GM12801 (cell line): Measurements from ENCODE around the gene FAM24A.

Source experiments
- CTCF ChIP-seq: IDR thresholded peaks from one replicate; pipeline ENCODE4 v1.5.1; 2011; ENCODE audit warnings: control low read depth; ENCODE audit not compliant: insufficient read length; ENCODE audit errors: extremely low read depth

Gene FAM24A

GRCh38 chr10:122877264-122877663 lies 33.1 kb upstream of the FAM24A start:
- no peak for TF ChIP-seq CTCF

DNA sequence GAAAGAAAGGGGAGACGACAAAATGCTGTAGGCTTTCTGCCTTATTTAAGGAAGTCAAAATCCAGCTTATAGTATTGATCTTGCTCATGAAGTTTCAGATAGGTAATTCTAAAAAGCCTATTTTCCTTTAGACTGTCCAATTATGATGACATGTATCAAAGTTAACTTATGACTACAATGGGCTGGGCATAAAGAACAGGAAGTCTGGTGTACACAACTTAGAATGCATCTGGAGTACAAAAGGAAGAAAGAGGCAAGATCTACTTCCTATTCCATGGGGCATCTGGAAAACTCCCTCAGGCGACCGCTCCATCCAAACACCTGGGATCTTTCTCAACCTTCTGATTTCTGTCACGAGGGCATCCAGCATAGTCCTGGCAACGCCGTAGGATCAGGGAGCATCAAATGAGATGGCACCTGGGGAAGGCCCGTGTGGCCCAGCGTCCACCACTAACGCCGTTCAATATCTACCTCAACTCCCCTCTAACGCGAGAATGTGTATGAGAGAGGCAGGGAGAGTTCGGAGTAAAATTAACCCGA lies 31.5 kb upstream of the FAM24A start:
- TF ChIP-seq CTCF: no peak

GRCh38 chr10:122879339-122880273 lies 30.8 kb upstream of the FAM24A start, which contains the start of gene FAM24B:
TSS of gene FAM24B (minus strand) at chr10:122879581. CDS start at chr10:122850515, 29,066 bp downstream.
- no peak for TF ChIP-seq CTCF

DNA sequence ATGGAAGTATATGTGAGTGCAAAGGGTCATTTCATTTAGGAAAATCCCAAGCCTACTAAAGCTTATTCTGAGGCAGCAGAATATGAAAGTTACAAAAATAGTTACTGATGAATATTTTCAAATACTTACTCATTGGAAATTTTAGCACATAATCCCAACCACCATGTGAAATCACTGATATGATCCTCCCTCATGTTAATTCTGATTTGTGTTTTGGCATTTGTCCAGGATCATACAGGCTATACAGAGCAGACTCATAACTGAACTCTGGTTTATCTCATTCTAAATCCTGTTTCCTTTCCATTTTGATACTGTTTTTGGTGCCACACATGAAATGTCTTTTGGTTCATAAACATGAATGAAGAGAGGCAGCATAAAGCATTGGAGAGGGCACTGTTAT lies 27.6 kb upstream of the FAM24A start:
- TF ChIP-seq CTCF: no peak

GRCh38 chr10:122884166-122884565 lies 26.2 kb upstream of the FAM24A start:
- no peak for TF ChIP-seq CTCF

- no peak for TF ChIP-seq CTCF
Measured at GRCh38 chr10:122894261-122894944, 16.0 kb upstream of the FAM24A start.

DNA sequence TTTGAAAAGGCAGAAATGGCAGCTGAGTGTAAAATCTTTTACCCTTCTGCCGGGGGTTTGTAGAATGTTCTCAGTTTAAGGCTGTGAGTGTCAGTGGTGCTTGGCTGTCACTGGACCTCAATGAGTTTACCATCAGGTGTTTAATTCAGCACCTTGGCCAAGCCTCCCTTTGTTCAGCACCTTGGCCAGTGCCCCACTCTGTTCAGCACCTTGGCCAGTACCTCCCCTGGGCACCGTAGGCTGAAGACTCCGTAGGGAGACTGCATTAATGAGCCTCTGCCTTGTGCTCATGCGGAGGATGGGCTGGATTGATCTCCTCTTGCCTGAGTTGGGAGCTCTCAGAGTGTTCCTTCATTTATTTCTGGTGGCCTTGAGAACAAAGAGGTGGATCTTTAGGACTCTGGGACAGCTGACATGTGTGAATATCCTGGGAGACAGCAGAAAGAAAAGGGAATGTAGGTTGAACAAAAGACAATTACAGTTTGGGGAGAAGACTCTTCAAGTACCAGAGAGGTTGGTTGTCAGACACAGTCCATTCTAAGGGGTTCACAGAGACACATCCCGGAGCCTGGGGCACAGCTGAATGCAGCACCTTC lies 1.6 kb downstream of the FAM24A start:
- TF ChIP-seq CTCF: no peak
